Measurements from ENCODE around the gene DHX32.
"Not testable (repeated sequence)": the region's sequence is repeated elsewhere in the genome, so short reads cannot be mapped to it uniquely, and the experiment has no call there.

GRCh38 chr10:125903135-125903640 is 22.1 kb upstream of the DHX32 start:
- not testable (repeated sequence) for TF ChIP-seq GLIS3 (CRISPR knock-in tag; IDR thresholded peaks at IDR 0.05); ZNF565 (CRISPR knock-in tag; conservative IDR thresholded peaks at IDR 0.05; ENCODE audit: low read depth); CREB5 (CRISPR knock-in tag; IDR thresholded peaks at IDR 0.05; ENCODE audit: low read depth); BACH2 (CRISPR knock-in tag; IDR thresholded peaks at IDR 0.05; ENCODE audit: borderline replicate concordance); ZC3H10 (CRISPR knock-in tag; IDR thresholded peaks at IDR 0.05); ARNTL (CRISPR knock-in tag; IDR thresholded peaks at IDR 0.05; ENCODE audit: borderline replicate concordance, low read depth); RARB (CRISPR knock-in tag; IDR thresholded peaks at IDR 0.05); PATZ1 (CRISPR knock-in tag; IDR thresholded peaks at IDR 0.05; ENCODE audit: borderline replicate concordance); ZFP30 (CRISPR knock-in tag; IDR thresholded peaks at IDR 0.05); PPARA (CRISPR knock-in tag; IDR thresholded peaks at IDR 0.05; ENCODE audit: borderline replicate concordance); TSHZ2 (CRISPR knock-in tag; IDR thresholded peaks at IDR 0.05); ZNF70 (CRISPR knock-in tag; IDR thresholded peaks at IDR 0.05); ZFP3 (CRISPR knock-in tag; IDR thresholded peaks at IDR 0.05)
- TF ChIP-seq, protein P1, sequence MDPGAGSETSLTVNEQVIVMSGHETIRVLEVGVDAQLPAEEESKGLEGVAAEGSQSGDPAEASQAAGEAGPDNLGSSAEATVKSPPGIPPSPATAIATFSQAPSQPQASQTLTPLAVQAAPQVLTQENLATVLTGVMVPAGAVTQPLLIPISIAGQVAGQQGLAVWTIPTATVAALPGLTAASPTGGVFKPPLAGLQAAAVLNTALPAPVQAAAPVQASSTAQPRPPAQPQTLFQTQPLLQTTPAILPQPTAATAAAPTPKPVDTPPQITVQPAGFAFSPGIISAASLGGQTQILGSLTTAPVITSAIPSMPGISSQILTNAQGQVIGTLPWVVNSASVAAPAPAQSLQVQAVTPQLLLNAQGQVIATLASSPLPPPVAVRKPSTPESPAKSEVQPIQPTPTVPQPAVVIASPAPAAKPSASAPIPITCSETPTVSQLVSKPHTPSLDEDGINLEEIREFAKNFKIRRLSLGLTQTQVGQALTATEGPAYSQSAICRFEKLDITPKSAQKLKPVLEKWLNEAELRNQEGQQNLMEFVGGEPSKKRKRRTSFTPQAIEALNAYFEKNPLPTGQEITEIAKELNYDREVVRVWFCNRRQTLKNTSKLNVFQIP (CRISPR knock-in tag; IDR thresholded peaks at IDR 0.05; ENCODE audit: borderline replicate concordance, low read depth) = not testable (repeated sequence)

Measured in SK-N-SH treated with all-trans-retinoic acid at 6 μM for 48 hours (cell line).